Smooth muscle cell (in vitro differentiated cells): ENCODE data around the gene RAPGEF2. TPM values are rescaled to one million over a fixed set of nuclear protein-coding genes. Genes with fewer than 3 reads are reported as not detected.

Experiments used
- DNase-seq: peaks from one replicate; lab custom pipeline; 2025; ENCODE audit not compliant: unreplicated experiment; lab: John Stamatoyannopoulos, UW
- H2AFZ ChIP-seq: fragments of 200-600 bp; sonication (generic); 2 replicates; pipeline ENCODE4 v1.6.0; 2016; ENCODE audit warnings: antibody characterized with exemption, low read depth, mild to moderate bottlenecking
- H3F3A ChIP-seq: fragments of 200-600 bp; sonication (generic); 2 replicates; pipeline ENCODE4 v1.6.0; 2017; ENCODE audit warnings: antibody characterized with exemption, low read depth
- H3K27ac ChIP-seq: fragments of 200-600 bp; sonication (generic); 2 replicates; pipeline ENCODE4 v1.5.1; 2016; ENCODE audit warnings: low read depth, mild to moderate bottlenecking
- H3K27me3 ChIP-seq: fragments of 200-600 bp; sonication (generic); 2 replicates; pipeline ENCODE4 v1.6.1; 2016; ENCODE audit warnings: low read depth, mild to moderate bottlenecking
- H3K36me3 ChIP-seq: fragments of 200-600 bp; sonication (generic); 2 replicates; pipeline ENCODE4 v1.5.1; 2016; ENCODE audit warnings: low read depth
- H3K4me1 ChIP-seq: fragments of 200-600 bp; sonication (generic); 2 replicates; pipeline ENCODE4 v1.5.1; 2016; ENCODE audit warnings: low read depth
- H3K4me2 ChIP-seq: fragments of 200-600 bp; sonication (generic); 2 replicates; pipeline ENCODE4 v1.6.0; 2016; ENCODE audit warnings: mild to moderate bottlenecking
- H3K4me3 ChIP-seq: fragments of 200-600 bp; sonication (generic); 2 replicates; pipeline ENCODE4 v1.5.1; 2016; ENCODE audit warnings: mild to moderate bottlenecking
- H3K79me2 ChIP-seq: fragments of 200-600 bp; sonication (generic); 2 replicates; pipeline ENCODE4 v1.6.0; 2016; ENCODE audit warnings: low read depth, mild to moderate bottlenecking
- H3K9ac ChIP-seq: fragments of 200-600 bp; sonication (generic); 2 replicates; pipeline ENCODE4 v1.6.0; 2016; ENCODE audit warnings: low read depth
- H3K9me3 ChIP-seq: fragments of 200-600 bp; sonication (generic); replicated peaks from 2 replicates; pipeline ENCODE4 v1.5.1; 2016; ENCODE audit warnings: low read depth
- H4K20me1 ChIP-seq: fragments of 200-600 bp; sonication (generic); 2 replicates; pipeline ENCODE4 v1.6.0; 2016; ENCODE audit warnings: low read depth
- CTCF ChIP-seq: fragments of 200-600 bp; sonication (generic); IDR thresholded peaks from 2 replicates; pipeline ENCODE4 v1.5.1; 2017; ENCODE audit warnings: borderline replicate concordance, mild to moderate bottlenecking, antibody characterized with exemption; ENCODE audit not compliant: insufficient read depth, poor library complexity, severe bottlenecking
- WGBS: methylation state at CpG from one replicate; pipeline ENCODE4 v1.1.7; 2016; ENCODE audit warnings: low lambda C conversion rate; 5-methylcytosine and 5-hydroxymethylcytosine counted together
- polyA plus RNA-seq: library from polyadenylated mRNA; unstranded; fragments of >200 nt; fragmentation: Nextera tagmentation; extraction: Ambion mirVana; gene quantifications from 2 replicates; pipeline ENCODE4 v1.2.1, GENCODE V29; 2016
- total RNA-seq: library from RNA; depleted of rRNA; stranded (reverse); fragments of >200 nt; gene quantifications from 2 replicates; pipeline ENCODE4 v1.2.3, GENCODE V29; 2014

Gene RAPGEF2
- total and polyA plus RNA-seq, 2 experiments from 2014 or later: 7.4 to 44.7 TPM

GRCh38 chr4:159150821-159151390 lies 48.0 kb downstream of the RAPGEF2 start:
- Histone ChIP-seq H3K4me2 (no peak overlapping the region), H3F3A (no peaks in the 10 kb centered on the region), H3K79me2 (peaks cover 98% of the 10 kb centered on the region), H4K20me1 (peaks cover 100% of the 10 kb centered on the region), H2AFZ (no peak overlapping the region), H3K36me3 (no peaks in the 10 kb centered on the region), H3K9me3 (no peaks in the 10 kb centered on the region), H3K9ac (no peak overlapping the region), H3K4me3 (no peak overlapping the region), H3K4me1 (peaks cover 10% of the 10 kb centered on the region), H3K27ac (no peak overlapping the region), H3K27me3 (no peaks in the 10 kb centered on the region)
- no peak for TF ChIP-seq CTCF
- WGBS: 87% methylated on average over 4 of the region's 4 CpGs
- no peak for DNase-seq

GRCh38 chr4:159151689-159152088 lies 48.8 kb downstream of the RAPGEF2 start:
- Histone ChIP-seq H2AFZ (no peak overlapping the region), H3K4me2 (no peak overlapping the region), H3K27ac (no peak overlapping the region), H3K4me3 (no peak overlapping the region), H3K79me2 (peaks cover 98% of the 10 kb centered on the region), H3K4me1 (peaks cover 18% of the 10 kb centered on the region), H4K20me1 (peaks cover 100% of the 10 kb centered on the region), H3K36me3 (no peaks in the 10 kb centered on the region), H3F3A (no peaks in the 10 kb centered on the region), H3K9me3 (no peaks in the 10 kb centered on the region), H3K9ac (no peak overlapping the region), H3K27me3 (no peaks in the 10 kb centered on the region)
- no peak for DNase-seq
- TF ChIP-seq CTCF: no peak
- 100% methylated on average over 1 of the region's 1 CpG for WGBS

GRCh38 chr4:159152181-159152580 lies 49.3 kb downstream of the RAPGEF2 start:
- H3K27me3 ChIP-seq: no peaks in the 10 kb centered on the region
- no peak overlapping the region for H3K4me3 ChIP-seq
- H3K9me3 ChIP-seq: no peaks in the 10 kb centered on the region
- no peak for TF ChIP-seq CTCF
- no peak overlapping the region for H3K27ac ChIP-seq
- H4K20me1 ChIP-seq: peaks cover 100% of the 10 kb centered on the region
- H3F3A ChIP-seq: no peaks in the 10 kb centered on the region
- no peak for DNase-seq
- H3K4me2 ChIP-seq: no peak overlapping the region
- over 99% methylated on average over 3 of the region's 3 CpGs for WGBS
- H3K79me2 ChIP-seq: peaks cover 98% of the 10 kb centered on the region
- H2AFZ ChIP-seq: no peak overlapping the region
- peaks cover 23% of the 10 kb centered on the region for H3K4me1 ChIP-seq
- H3K36me3 ChIP-seq: no peaks in the 10 kb centered on the region
- H3K9ac ChIP-seq: no peak overlapping the region

GRCh38 chr4:159153669-159154068 lies 50.8 kb downstream of the RAPGEF2 start:
- DNase-seq: no peak
- H3K4me2 ChIP-seq: no peak overlapping the region
- peaks cover 96% of the 10 kb centered on the region for H3K79me2 ChIP-seq
- H4K20me1 ChIP-seq: peaks cover 100% of the 10 kb centered on the region
- H3K27me3 ChIP-seq: no peaks in the 10 kb centered on the region
- H3K4me3 ChIP-seq: no peak overlapping the region
- no peak overlapping the region for H3K9ac ChIP-seq
- no peak overlapping the region for H3K27ac ChIP-seq
- no peaks in the 10 kb centered on the region for H3K9me3 ChIP-seq
- 93% methylated on average over 4 of the region's 4 CpGs for WGBS
- H2AFZ ChIP-seq: no peak overlapping the region
- no peak for TF ChIP-seq CTCF
- peaks cover 38% of the 10 kb centered on the region for H3K4me1 ChIP-seq
- no peaks in the 10 kb centered on the region for H3K36me3 ChIP-seq
- no peaks in the 10 kb centered on the region for H3F3A ChIP-seq
